NCI-H345 treated with DMSO at 0.1 percent for 48 hours (cell line): ENCODE data around the gene RPL10A.

Source experiments
- DNase-seq: peaks from one replicate; lab custom pipeline; 2025; ENCODE audit not compliant: unreplicated experiment; lab: John Stamatoyannopoulos, UW

The RPL10A gene

GRCh38 chr6:35491558-35492257 is 23.5 kb downstream of the RPL10A start:
- DNase-seq = no peak

GRCh38 chr6:35492258-35492973 is 24.2 kb downstream of the RPL10A start:
- no peak for DNase-seq

GRCh38 chr6:35492974-35493284 is 24.7 kb downstream of the RPL10A start:
- DNase-seq = no peak

- DNase-seq = no peak
These were observed 25.2 kb downstream of the RPL10A start for GRCh38 chr6:35493307-35493983.

- no peak for DNase-seq
These were observed 26.0 kb downstream of the RPL10A start for GRCh38 chr6:35494161-35494563.

- DNase-seq = no peak
These were observed 27.2 kb downstream of the RPL10A start for GRCh38 chr6:35495258-35496035.

- DNase-seq = no peak
These were observed 28.0 kb downstream of the RPL10A start for GRCh38 chr6:35496036-35496840.

- no peak for DNase-seq
These were observed 28.8 kb downstream of the RPL10A start, which contains the start of gene TEAD3 for GRCh38 chr6:35496841-35497570. Gene TEAD3, minus strand, starts transcription at chr6:35497079.

- DNase-seq = no peak
These were observed 29.6 kb downstream of the RPL10A start for GRCh38 chr6:35497571-35498421.

- DNase-seq = no peak
These were observed 30.3 kb downstream of the RPL10A start for GRCh38 chr6:35498422-35499067.

GRCh38 chr6:35499372-35499771 is 31.2 kb downstream of the RPL10A start:
- DNase-seq = no peak

- no peak for DNase-seq
These were observed 32.6 kb downstream of the RPL10A start for GRCh38 chr6:35500782-35501181.

- no peak for DNase-seq
These were observed 33.6 kb downstream of the RPL10A start for GRCh38 chr6:35501784-35502183.

GRCh38 chr6:35503534-35503933 is 35.3 kb downstream of the RPL10A start:
- no peak for DNase-seq

- DNase-seq = no peak
These were observed 37.8 kb downstream of the RPL10A start for GRCh38 chr6:35505999-35506412.

GRCh38 chr6:35506536-35506935 is 38.3 kb downstream of the RPL10A start:
- no peak for DNase-seq

GRCh38 chr6:35507221-35507620 is 39.0 kb downstream of the RPL10A start:
- DNase-seq = no peak

GRCh38 chr6:35508027-35508426 is 39.8 kb downstream of the RPL10A start:
- no peak for DNase-seq
